SU-DHL-6 (cell line): ENCODE results near the gene ZBP1.

Source experiments
- H2AFZ ChIP-seq: fragments of 200-600 bp; sonication (generic); 2 replicates; pipeline ENCODE4 v1.6.1; 2014; ENCODE audit warnings: low read depth, mild to moderate bottlenecking, moderate library complexity, mixed read lengths, antibody characterized with exemption, low read length; ENCODE audit not compliant: severe bottlenecking
- H3F3A ChIP-seq: fragments of 200-600 bp; shearing (Covaris generic); 2 replicates; pipeline ENCODE4 v1.6.0; 2016; ENCODE audit warnings: antibody characterized with exemption, mild to moderate bottlenecking; ENCODE audit not compliant: insufficient read depth
- H3K27ac ChIP-seq: fragments of 200-600 bp; sonication (generic); 2 replicates; pipeline ENCODE4 v1.5.1; 2016; ENCODE audit warnings: low read depth, mild to moderate bottlenecking, low read length, moderate library complexity, mixed read lengths
- H3K27me3 ChIP-seq: fragments of 200-600 bp; sonication (generic), shearing (Covaris generic); 2 replicates; pipeline ENCODE4 v1.6.0; 2014; ENCODE audit warnings: mild to moderate bottlenecking, low read length
- H3K36me3 ChIP-seq: fragments of 200-600 bp; sonication (generic); 2 replicates; pipeline ENCODE4 v1.6.1; 2014; ENCODE audit warnings: mild to moderate bottlenecking, low read length, mixed read lengths
- H3K4me2 ChIP-seq: fragments of 300-600, 200-600 bp; shearing (Covaris generic), sonication (generic); 2 replicates; pipeline ENCODE4 v1.6.0; 2014; ENCODE audit warnings: low read length, low read depth, mild to moderate bottlenecking; ENCODE audit not compliant: poor library complexity, severe bottlenecking
- H3K4me3 ChIP-seq: fragments of 200-600 bp; sonication (generic); 2 replicates; pipeline ENCODE4 v1.5.1; 2014; ENCODE audit warnings: antibody characterized with exemption, low read length, mild to moderate bottlenecking, mixed read lengths; ENCODE audit not compliant: insufficient read depth, poor library complexity, severe bottlenecking
- H3K79me2 ChIP-seq: fragments of 200-600 bp; sonication (generic); 2 replicates; pipeline ENCODE4 v1.6.1; 2014; ENCODE audit warnings: mild to moderate bottlenecking, low read length, moderate library complexity; ENCODE audit not compliant: insufficient read depth
- H3K9ac ChIP-seq: fragments of 200-600 bp; sonication (generic); 2 replicates; pipeline ENCODE4 v1.7.0; 2014; ENCODE audit warnings: mild to moderate bottlenecking, low read length
- H3K9me2 ChIP-seq: fragments of 200-600 bp; sonication (generic); replicated peaks from 2 replicates; pipeline ENCODE4 v1.6.1; 2014; ENCODE audit warnings: low read length; ENCODE audit not compliant: insufficient read depth
- H3K9me3 ChIP-seq: fragments of 200-600 bp; sonication (generic); 2 replicates; pipeline ENCODE4 v1.6.1; 2014; ENCODE audit warnings: low read length, mixed read lengths; ENCODE audit not compliant: insufficient read depth
- H4K20me1 ChIP-seq: fragments of 200-600 bp; sonication (generic); 2 replicates; pipeline ENCODE4 v1.6.1; 2014; ENCODE audit warnings: low read depth, mild to moderate bottlenecking, antibody characterized with exemption, low read length, moderate library complexity, mixed read lengths
- EZH2phosphoT487 ChIP-seq: fragments of 200-600 bp; sonication (generic), shearing (Covaris generic); conservative IDR thresholded peaks from 2 replicates; pipeline ENCODE4 v1.6.1; 2018; ENCODE audit warnings: mild to moderate bottlenecking, antibody characterized with exemption, low read length, moderate library complexity, mixed read lengths
- TF ChIP-seq, protein P1 (sequence below): fragments of 200-600 bp; sonication (generic); IDR thresholded peaks from one replicate; pipeline ENCODE4 v1.5.1; 2017; ENCODE audit warnings: antibody characterized with exemption, mild to moderate bottlenecking, low read length, moderate library complexity; ENCODE audit not compliant: insufficient read depth, poor library complexity, severe bottlenecking

Gene ZBP1

DNA sequence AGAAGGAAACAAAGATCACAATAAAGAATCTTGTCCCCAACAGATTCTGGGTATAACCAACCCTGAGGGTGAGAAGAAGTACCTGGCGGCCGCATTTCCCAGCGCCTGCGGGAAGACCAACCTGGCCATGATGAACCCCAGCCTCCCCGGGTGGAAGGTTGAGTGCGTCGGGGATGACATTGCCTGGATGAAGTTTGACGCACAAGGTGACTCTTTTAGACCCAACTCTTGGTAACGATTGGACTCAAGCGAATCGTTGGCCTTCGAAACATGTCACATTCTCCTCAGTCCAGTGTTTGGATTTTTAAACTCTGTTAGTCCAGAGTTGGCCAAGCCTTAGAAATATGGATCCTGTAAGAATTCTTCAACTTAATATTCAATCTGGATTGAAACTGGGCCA, 56.7 kb downstream of the ZBP1 start:
- Histone ChIP-seq H3K27me3 (no peaks in the 10 kb centered on the region), H3K9ac (no peak overlapping the region), H3F3A (no peaks in the 10 kb centered on the region), H4K20me1 (no peaks in the 10 kb centered on the region), H3K4me3 (no peak overlapping the region), H3K4me2 (no peak overlapping the region), H3K9me3 (no peaks in the 10 kb centered on the region), H2AFZ (no peak overlapping the region), H3K9me2 (no peaks in the 10 kb centered on the region), H3K27ac (no peak overlapping the region), H3K79me2 (no peaks in the 10 kb centered on the region), H3K36me3 (no peaks in the 10 kb centered on the region)
- TF ChIP-seq EZH2phosphoT487: no peak
- TF ChIP-seq, protein P1, sequence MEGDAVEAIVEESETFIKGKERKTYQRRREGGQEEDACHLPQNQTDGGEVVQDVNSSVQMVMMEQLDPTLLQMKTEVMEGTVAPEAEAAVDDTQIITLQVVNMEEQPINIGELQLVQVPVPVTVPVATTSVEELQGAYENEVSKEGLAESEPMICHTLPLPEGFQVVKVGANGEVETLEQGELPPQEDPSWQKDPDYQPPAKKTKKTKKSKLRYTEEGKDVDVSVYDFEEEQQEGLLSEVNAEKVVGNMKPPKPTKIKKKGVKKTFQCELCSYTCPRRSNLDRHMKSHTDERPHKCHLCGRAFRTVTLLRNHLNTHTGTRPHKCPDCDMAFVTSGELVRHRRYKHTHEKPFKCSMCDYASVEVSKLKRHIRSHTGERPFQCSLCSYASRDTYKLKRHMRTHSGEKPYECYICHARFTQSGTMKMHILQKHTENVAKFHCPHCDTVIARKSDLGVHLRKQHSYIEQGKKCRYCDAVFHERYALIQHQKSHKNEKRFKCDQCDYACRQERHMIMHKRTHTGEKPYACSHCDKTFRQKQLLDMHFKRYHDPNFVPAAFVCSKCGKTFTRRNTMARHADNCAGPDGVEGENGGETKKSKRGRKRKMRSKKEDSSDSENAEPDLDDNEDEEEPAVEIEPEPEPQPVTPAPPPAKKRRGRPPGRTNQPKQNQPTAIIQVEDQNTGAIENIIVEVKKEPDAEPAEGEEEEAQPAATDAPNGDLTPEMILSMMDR: no peak

DNA sequence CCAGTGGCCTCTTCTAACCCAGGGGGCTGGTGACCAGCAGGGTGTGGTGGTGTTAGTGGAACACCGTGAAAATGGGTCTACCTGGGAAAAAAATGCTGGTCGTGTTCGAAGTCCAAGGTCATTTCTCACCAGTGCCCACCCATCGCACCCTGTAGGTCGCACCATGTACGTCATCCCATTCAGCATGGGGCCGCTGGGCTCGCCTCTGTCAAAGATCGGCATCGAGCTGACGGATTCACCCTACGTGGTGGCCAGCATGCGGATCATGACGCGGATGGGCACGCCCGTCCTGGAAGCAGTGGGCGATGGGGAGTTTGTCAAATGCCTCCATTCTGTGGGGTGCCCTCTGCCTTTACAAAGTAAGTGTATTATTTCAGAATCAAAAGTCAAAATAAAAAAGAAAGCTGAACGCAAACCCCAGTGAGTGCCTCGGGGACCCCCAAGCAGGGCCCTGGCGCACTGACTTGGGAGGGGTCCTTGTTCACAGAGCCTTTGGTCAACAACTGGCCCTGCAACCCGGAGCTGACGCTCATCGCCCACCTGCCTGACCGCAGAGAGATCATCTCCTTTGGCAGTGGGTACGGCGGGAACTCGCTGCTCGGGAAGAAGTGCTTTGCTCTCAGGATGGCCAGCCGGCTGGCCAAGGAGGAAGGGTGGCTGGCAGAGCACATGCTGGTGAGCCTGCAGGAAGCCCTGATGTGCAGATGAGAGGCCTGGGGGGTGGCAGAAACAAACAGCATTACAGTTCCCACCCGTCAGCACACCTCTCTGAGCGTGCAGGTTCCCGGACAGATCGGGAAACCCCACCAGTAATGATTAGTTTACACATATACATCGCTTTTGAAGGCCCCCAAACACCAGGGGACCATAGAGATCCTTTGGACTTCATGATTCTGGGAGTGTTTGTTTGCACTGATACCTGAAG, 57.4 kb downstream of the ZBP1 start:
- Histone ChIP-seq H3K79me2 (no peaks in the 10 kb centered on the region), H2AFZ (no peak overlapping the region), H3K9ac (no peak overlapping the region), H3K4me2 (no peak overlapping the region), H3K9me2 (no peaks in the 10 kb centered on the region), H3K27ac (no peak overlapping the region), H3K9me3 (no peaks in the 10 kb centered on the region), H3F3A (no peaks in the 10 kb centered on the region), H4K20me1 (no peaks in the 10 kb centered on the region), H3K4me3 (no peak overlapping the region), H3K27me3 (no peaks in the 10 kb centered on the region), H3K36me3 (no peaks in the 10 kb centered on the region)
- TF ChIP-seq, protein P1: no peak
- no peak for TF ChIP-seq EZH2phosphoT487

DNA sequence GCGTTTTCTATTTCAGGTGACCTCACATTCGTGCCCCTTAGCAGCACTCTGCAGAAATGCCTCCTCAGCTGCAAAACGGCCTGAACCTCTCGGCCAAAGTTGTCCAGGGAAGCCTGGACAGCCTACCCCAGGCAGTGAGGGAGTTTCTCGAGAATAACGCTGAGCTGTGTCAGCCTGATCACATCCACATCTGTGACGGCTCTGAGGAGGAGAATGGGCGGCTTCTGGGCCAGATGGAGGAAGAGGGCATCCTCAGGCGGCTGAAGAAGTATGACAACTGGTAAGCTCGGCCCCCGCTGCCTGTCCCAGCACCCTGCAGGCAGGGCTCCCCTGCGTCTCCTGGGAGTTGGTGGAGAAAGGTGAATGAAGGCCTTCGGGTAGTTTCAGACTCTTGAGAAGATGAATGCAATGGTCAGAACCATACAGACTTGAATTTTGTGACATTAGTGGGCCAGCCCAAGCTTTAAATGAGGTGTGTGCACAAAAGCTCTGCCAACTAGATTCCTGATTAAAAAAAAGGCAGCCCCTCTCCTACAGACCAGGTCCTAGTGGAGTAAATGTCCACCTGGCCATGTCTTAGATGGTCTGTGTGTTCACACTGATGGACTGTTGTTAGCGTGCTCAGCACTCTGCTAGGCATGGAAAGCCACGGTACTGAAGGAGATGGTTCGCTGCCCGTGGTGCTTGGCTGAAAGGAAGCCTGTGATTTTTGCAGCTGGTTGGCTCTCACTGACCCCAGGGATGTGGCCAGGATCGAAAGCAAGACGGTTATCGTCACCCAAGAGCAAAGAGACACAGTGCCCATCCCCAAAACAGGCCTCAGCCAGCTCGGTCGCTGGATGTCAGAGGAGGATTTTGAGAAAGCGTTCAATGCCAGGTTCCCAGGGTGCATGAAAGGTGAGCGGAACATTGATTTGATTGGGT, 58.6 kb downstream of the ZBP1 start:
- H2AFZ ChIP-seq: no peak overlapping the region
- no peaks in the 10 kb centered on the region for H3K36me3 ChIP-seq
- no peaks in the 10 kb centered on the region for H3K9me3 ChIP-seq
- H3K27me3 ChIP-seq: no peaks in the 10 kb centered on the region
- H3K27ac ChIP-seq: no peak overlapping the region
- H3K79me2 ChIP-seq: no peaks in the 10 kb centered on the region
- H3K4me3 ChIP-seq: no peak overlapping the region
- H4K20me1 ChIP-seq: no peaks in the 10 kb centered on the region
- H3K9me2 ChIP-seq: no peaks in the 10 kb centered on the region
- H3K9ac ChIP-seq: no peak overlapping the region
- TF ChIP-seq, protein P1: no peak
- TF ChIP-seq EZH2phosphoT487: no peak
- H3K4me2 ChIP-seq: no peak overlapping the region
- H3F3A ChIP-seq: no peaks in the 10 kb centered on the region
